NCI-H2029 (cell line): ENCODE results near the gene CENPE.
"Not testable (repeated sequence)": the region's sequence is repeated elsewhere in the genome, so short reads cannot be mapped to it uniquely, and the experiment has no call there.

Experiments
- DNase-seq: peaks from one replicate; lab custom pipeline; 2025; lab: John Stamatoyannopoulos, UW

CENPE gene

DNA sequence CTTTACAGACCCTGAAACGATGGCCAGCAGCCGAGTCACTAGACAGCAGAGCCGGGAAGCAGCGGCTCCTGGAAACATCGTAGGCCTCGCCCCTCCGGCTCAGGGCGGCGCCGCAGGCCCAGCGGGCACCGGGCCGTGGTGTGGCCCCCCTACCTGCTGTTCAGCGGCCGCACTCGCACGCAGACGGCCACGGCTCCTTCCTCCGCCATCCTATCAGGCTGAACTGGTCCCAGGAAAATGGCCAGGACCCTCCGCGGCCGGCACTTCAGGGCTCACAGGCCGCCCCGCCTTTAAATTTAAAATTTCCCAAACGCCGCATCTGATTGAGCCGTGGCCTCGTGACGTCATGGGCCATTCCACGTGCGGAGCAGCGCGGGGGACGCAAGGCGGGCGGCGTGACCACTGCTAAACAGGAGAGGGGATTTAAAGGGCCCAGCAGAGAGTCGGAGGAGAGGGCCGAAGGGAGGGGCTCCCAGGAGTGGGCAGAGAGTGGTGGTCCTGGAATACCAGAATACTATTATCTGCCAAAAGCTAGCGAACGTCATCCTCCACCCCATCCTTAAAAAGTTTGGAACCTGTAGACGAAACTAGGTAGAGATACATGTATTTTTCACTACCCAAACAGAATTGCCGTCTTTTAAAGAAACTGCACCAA lies at the start of gene CENPE:
CENPE (minus strand) TSS at position 233 of the 655 bp plus-strand sequence; CDS start at position 209, 24 bp downstream.
- DNase-seq, result peak; percentile 78

DNA sequence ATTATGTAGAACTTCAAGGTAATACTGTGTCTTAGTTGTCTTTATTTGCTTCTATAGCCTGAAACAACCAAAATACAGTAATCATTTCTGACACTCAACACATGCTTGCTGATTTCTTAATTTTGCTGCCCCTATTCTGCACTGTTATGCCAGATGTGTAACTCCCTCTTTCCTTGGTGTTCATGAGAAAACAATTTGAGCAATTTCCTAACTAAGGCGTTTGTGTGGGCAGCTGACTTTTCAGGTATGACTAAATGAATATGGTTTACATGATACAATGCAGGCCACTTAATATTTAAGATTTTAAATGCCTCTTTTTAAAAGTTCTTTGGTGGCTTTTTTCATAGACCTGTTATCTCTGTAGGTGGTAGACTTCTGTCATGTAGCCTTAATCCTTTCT lies 46.1 kb upstream of the CENPE start:
- no peak for DNase-seq

DNA sequence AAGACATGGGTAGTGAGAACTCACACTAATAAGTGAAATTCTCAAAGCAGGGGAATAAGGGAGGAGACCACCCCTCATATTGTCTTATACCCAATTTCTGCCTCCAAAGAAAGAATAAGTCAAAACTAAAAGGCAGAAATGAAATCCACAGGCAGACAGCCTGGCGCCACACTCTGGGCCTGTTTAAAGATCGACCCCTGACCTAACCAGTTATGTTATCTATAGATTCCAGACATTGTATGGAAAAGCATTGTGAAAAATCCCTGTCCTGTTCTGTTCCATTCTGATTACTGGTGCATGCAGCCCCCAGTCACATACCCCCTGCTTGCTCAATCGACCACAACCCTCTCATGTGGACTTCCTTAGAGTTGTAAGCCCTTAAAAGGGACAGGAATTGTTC lies 32.8 kb upstream of the CENPE start:
- DNase-seq, result not testable (repeated sequence)

DNA sequence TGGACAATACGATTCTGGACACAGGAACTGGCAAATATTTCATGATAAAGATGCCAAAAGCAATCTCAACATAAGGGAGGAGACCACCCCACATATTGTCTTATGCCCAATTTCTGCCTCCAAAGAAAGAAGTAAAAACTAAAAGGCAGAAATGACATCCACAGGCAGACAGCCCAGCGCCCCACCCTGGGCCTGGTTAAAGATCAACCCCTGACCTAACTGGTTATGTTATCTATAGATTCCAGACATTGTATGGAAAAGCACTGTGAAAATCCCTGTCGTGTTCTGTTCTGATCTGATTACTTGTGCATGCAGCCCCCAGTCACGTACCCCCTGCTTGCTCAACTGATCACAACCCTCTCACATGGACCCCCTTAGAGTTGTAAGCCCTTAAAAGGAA lies 25.4 kb upstream of the CENPE start:
- not testable (repeated sequence) for DNase-seq

DNA sequence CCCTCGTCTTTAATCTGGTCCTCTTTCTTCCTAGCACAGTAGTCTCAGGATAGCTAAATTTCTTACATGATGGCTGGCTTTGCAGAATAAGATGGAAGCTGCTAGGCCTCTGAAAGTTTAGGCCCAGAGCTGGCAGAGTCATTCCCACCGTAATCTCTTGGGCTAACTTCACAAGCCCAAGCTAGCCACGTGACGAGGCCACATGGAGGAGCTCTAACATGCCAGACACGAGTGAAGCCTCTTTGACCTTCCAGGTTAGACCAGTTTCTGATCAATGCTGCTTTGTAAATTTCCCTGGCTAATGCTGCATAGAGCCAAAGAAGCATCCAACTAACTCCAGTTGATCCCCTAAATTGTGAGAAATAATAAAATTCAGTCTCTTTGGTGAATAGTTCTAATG lies 9.5 kb upstream of the CENPE start:
- peak; percentile 4 for DNase-seq

- DNase-seq, result no peak
Observed at GRCh38 chr4:103204111-103204510, 6.0 kb upstream of the CENPE start.

- DNase-seq, result no peak
Observed at GRCh38 chr4:103201724-103202123, 3.6 kb upstream of the CENPE start.

DNA sequence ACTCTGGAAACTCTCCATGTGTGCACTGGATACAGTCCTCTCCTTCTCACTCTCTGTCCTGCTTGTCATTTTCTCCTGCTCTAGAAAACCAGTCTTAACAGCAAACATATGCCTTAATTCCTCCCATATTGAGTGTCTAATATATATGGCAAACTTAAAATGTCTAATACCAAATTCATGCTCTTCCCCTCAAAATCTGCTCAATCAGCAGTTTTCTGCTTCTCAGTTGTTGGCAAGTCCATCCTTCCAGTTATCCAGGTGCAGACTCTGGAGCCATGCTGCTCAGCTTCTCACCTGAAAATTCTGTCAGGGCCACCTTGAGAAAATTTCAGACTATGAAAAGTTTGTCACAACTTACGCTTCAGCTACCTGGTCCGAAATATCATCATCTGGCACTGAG lies 3.1 kb upstream of the CENPE start:
- DNase-seq, result no peak

GRCh38 chr4:103199009-103199408 lies 866 bp upstream of the CENPE start:
- no peak for DNase-seq

DNA sequence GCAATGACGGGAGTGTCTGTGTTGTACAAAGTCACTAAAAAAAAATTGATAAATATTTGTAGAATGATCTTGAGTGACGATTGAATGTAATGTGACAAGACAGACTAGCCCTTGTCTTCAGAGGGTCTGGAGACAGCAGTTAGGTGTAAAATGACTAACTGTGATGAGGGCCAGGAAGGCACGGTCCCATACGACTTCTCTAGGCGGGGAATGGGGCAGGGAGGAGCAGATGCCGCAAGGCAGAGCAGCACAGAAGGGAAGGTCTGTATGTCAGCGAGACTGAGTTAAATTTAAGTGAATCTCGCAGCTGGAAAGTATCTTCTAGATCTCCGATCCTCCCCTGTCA lies 405 bp downstream of the CENPE start:
- no peak for DNase-seq

- no peak for DNase-seq
Observed at GRCh38 chr4:103193457-103193856, 4.7 kb downstream of the CENPE start.

GRCh38 chr4:103171006-103171405 lies 27.1 kb downstream of the CENPE start:
- no peak for DNase-seq

- not testable (repeated sequence) for DNase-seq
Observed at GRCh38 chr4:103169750-103170149, 28.4 kb downstream of the CENPE start.

GRCh38 chr4:103168993-103169392 lies 29.1 kb downstream of the CENPE start:
- no peak for DNase-seq

- DNase-seq, result no peak
Observed at GRCh38 chr4:103162176-103162575, 36.0 kb downstream of the CENPE start.

- DNase-seq, result no peak
Observed at GRCh38 chr4:103158760-103159159, 39.4 kb downstream of the CENPE start.

- DNase-seq, result no peak
Observed at GRCh38 chr4:103156106-103156505, 42.0 kb downstream of the CENPE start.

GRCh38 chr4:103152381-103152780 lies 45.8 kb downstream of the CENPE start:
- no peak for DNase-seq

- no peak for DNase-seq
Observed at GRCh38 chr4:103150677-103151076, 47.5 kb downstream of the CENPE start.

GRCh38 chr4:103144926-103145325 lies 53.2 kb downstream of the CENPE start:
- no peak for DNase-seq

- no peak for DNase-seq
Observed at GRCh38 chr4:103137446-103137827, 60.7 kb downstream of the CENPE start.

- no peak for DNase-seq
Observed at GRCh38 chr4:103136671-103137445, 61.3 kb downstream of the CENPE start.

DNA sequence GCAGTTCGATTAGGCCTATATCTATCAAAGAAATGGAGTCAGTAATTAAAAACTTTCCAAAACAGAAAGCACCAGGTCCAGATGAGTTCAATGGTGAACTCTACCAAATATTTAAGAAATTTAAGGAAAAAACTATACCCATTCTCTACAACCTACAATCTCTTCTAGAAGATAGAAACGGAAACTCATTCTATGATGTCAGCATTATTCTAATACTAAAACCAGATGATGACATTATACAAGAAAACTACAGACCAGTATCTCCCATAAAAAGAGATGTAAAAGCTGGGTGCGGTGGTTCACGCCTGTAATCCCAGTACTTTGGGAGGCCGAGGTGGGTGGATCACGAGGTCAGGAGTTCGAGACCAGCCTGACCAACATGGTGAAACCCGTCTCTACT lies 69.0 kb downstream of the CENPE start:
- DNase-seq, result no peak

DNA sequence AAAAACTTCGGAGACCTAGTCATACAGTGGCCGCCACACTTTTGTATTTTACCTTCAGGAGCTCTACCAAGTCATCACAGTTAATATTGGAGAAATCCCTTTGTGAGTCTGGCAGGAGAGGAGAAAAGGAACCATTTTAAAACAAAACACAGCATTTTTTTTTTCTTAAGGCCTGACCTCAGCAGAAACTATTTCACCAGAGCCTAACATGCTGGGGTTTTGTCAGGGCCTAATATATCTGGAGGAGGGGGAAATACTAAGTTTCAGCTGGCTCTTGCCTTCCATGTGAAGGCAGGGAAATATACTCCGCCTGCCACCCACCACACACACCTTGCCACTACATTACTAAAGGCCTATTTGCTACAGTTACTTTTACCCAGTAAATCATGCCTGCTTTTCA lies 72.0 kb downstream of the CENPE start:
- no peak for DNase-seq
